Measurements from ENCODE around the gene PLA2G3.

- no peak for TF ChIP-seq CTCF (optimal IDR thresholded peaks at IDR 0.05 in 1 of 3, IDR thresholded peaks at IDR 0.05 in 1 of 3, conservative IDR thresholded peaks at IDR 0.05 in 1 of 3; ENCODE audit: extremely low read depth in 1 of 3, insufficient read depth in 2 of 3, low read length in 3 of 3)
- no peak for TF ChIP-seq EZH2 (IDR thresholded peaks at IDR 0.05; ENCODE audit: low read length)
Observed at GRCh38 chr22:31179345-31179744, 39.0 kb upstream of the PLA2G3 start.
